ENCODE results near the gene SORCS3.

SORCS3 gene

DNA sequence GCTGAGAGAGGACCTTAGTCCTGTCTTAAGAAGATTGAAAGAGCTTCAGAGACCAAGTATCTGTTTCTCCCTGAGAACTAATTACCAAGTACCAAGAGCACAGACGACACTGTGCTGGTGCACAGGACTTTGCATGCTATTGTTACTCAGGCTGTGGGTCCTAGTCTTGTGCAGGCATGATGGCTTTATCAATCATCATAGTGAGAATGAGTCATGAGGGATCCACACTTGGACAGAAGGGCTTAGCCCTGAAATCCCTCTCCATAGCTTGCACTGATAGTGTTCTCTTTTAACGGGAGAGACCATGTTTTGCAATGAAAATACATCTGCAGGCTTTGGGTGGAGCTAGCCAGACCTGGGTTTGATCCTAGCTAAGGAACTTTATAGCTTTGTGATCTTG, 93.3 kb downstream of the SORCS3 start:
- no peak overlapping the region for H3K9ac ChIP-seq (ENCODE audit: low read depth, low read length)
- no peaks in the 10 kb centered on the region for H4K20me1 ChIP-seq (ENCODE audit: insufficient read depth, low read length)
- H3K27me3 ChIP-seq (ENCODE audit: insufficient read depth, low read length, poor library complexity), result no peaks in the 10 kb centered on the region
- TF ChIP-seq, protein P1, sequence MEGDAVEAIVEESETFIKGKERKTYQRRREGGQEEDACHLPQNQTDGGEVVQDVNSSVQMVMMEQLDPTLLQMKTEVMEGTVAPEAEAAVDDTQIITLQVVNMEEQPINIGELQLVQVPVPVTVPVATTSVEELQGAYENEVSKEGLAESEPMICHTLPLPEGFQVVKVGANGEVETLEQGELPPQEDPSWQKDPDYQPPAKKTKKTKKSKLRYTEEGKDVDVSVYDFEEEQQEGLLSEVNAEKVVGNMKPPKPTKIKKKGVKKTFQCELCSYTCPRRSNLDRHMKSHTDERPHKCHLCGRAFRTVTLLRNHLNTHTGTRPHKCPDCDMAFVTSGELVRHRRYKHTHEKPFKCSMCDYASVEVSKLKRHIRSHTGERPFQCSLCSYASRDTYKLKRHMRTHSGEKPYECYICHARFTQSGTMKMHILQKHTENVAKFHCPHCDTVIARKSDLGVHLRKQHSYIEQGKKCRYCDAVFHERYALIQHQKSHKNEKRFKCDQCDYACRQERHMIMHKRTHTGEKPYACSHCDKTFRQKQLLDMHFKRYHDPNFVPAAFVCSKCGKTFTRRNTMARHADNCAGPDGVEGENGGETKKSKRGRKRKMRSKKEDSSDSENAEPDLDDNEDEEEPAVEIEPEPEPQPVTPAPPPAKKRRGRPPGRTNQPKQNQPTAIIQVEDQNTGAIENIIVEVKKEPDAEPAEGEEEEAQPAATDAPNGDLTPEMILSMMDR (IDR thresholded peaks at IDR 0.05; ENCODE audit: borderline replicate concordance, extremely low read depth, low read length, poor library complexity, severe bottlenecking), result no peak
- no peaks in the 10 kb centered on the region for H3K4me1 ChIP-seq (ENCODE audit: insufficient read depth, low read length)
- no peaks in the 10 kb centered on the region for H3K79me2 ChIP-seq (ENCODE audit: insufficient read depth, low read length)
- no peak overlapping the region for H3K4me2 ChIP-seq (ENCODE audit: insufficient read depth, low read length)
- ATAC-seq (ENCODE audit: insufficient read depth, low read depth) (no peak), DNase-seq (no peak)
- no peak overlapping the region for H3K27ac ChIP-seq (ENCODE audit: low read length)
- H3K4me3 ChIP-seq (ENCODE audit: low read depth in 1 of 2, low read length in 2 of 2), result no peak overlapping the region
- H3K9me3 ChIP-seq (ENCODE audit: insufficient read depth, low read length, severe bottlenecking), result no peaks in the 10 kb centered on the region
- H3K36me3 ChIP-seq (ENCODE audit: insufficient read depth, low read length), result no peaks in the 10 kb centered on the region
- H2AFZ ChIP-seq (ENCODE audit: low read depth, low read length), result no peak overlapping the region

GRCh38 chr10:104735036-104735756, 94.1 kb downstream of the SORCS3 start:
- H3K27me3 ChIP-seq (ENCODE audit: insufficient read depth, low read length, poor library complexity), result no peaks in the 10 kb centered on the region
- DNase-seq, result no peak
- no peak overlapping the region for H3K4me2 ChIP-seq (ENCODE audit: insufficient read depth, low read length)
- ATAC-seq (ENCODE audit: insufficient read depth, low read depth), result no peak
- no peak overlapping the region for H3K9ac ChIP-seq (ENCODE audit: low read depth, low read length)
- H3K4me3 ChIP-seq (ENCODE audit: low read depth in 1 of 2, low read length in 2 of 2), result no peak overlapping the region
- no peaks in the 10 kb centered on the region for H3K36me3 ChIP-seq (ENCODE audit: insufficient read depth, low read length)
- H3K79me2 ChIP-seq (ENCODE audit: insufficient read depth, low read length), result no peaks in the 10 kb centered on the region
- H3K9me3 ChIP-seq (ENCODE audit: insufficient read depth, low read length, severe bottlenecking), result no peaks in the 10 kb centered on the region
- H3K27ac ChIP-seq (ENCODE audit: low read length), result no peak overlapping the region
- no peaks in the 10 kb centered on the region for H4K20me1 ChIP-seq (ENCODE audit: insufficient read depth, low read length)
- no peak for TF ChIP-seq EZH2 (IDR thresholded peaks at IDR 0.05; ENCODE audit: borderline replicate concordance, low read depth, low read length, severe bottlenecking)
- TF ChIP-seq, protein P1 (IDR thresholded peaks at IDR 0.05; ENCODE audit: borderline replicate concordance, extremely low read depth, low read length, poor library complexity, severe bottlenecking), result no peak
- no peaks in the 10 kb centered on the region for H3K4me1 ChIP-seq (ENCODE audit: insufficient read depth, low read length)
- H2AFZ ChIP-seq (ENCODE audit: low read depth, low read length), result no peak overlapping the region

GRCh38 chr10:104735757-104736391, 94.8 kb downstream of the SORCS3 start:
- no peak overlapping the region for H3K4me2 ChIP-seq (ENCODE audit: insufficient read depth, low read length)
- H3K27ac ChIP-seq (ENCODE audit: low read length), result no peak overlapping the region
- H2AFZ ChIP-seq (ENCODE audit: low read depth, low read length), result no peak overlapping the region
- no peaks in the 10 kb centered on the region for H3K4me1 ChIP-seq (ENCODE audit: insufficient read depth, low read length)
- no peaks in the 10 kb centered on the region for H4K20me1 ChIP-seq (ENCODE audit: insufficient read depth, low read length)
- no peak for DNase-seq
- TF ChIP-seq, protein P1 (IDR thresholded peaks at IDR 0.05; ENCODE audit: borderline replicate concordance, extremely low read depth, low read length, poor library complexity, severe bottlenecking), result no peak
- TF ChIP-seq EZH2 (IDR thresholded peaks at IDR 0.05; ENCODE audit: borderline replicate concordance, low read depth, low read length, severe bottlenecking), result no peak
- H3K27me3 ChIP-seq (ENCODE audit: insufficient read depth, low read length, poor library complexity), result no peaks in the 10 kb centered on the region
- H3K9ac ChIP-seq (ENCODE audit: low read depth, low read length), result no peak overlapping the region
- no peaks in the 10 kb centered on the region for H3K36me3 ChIP-seq (ENCODE audit: insufficient read depth, low read length)
- no peaks in the 10 kb centered on the region for H3K9me3 ChIP-seq (ENCODE audit: insufficient read depth, low read length, severe bottlenecking)
- no peak overlapping the region for H3K4me3 ChIP-seq (ENCODE audit: low read depth in 1 of 2, low read length in 2 of 2)
- no peak for ATAC-seq (ENCODE audit: insufficient read depth, low read depth)
- H3K79me2 ChIP-seq (ENCODE audit: insufficient read depth, low read length), result no peaks in the 10 kb centered on the region
